ENCODE measurements around the gene TNFSF10. TPM values are rescaled to one million over a fixed set of nuclear protein-coding genes. Genes with fewer than 3 reads are reported as not detected.

The TNFSF10 gene
- total and polyA plus RNA-seq, 2 of the 4 experiments (the other 2 are of a cell fraction): 0.63 to 1.3 TPM

DNA sequence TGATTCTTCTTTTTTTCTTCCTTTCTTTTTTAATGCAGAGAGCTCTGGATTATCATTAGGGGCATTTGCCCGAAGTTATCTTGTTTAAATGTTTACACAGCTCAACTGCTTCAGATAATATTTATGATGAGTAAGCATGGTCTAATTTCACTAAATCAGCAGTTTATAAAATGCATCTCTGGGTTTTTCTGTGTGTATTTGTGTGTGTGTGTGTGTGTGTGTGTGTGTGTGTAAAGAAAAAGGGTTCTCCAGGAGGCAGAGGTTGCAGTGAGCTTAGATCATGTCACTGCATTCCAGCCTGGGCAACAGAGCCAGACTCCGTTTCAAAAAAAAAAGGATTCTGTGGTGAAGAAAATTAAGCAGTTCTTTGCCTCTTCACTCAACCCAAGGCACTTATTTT lies 25.9 kb upstream of the TNFSF10 start:
- H2AK5ac ChIP-seq (ENCODE audit: low read depth, low read length): no peak overlapping the region
- H2AK9ac ChIP-seq (replicated peaks; ENCODE audit: low read depth, low read length, poor library complexity): no peak overlapping the region
- ATAC-seq (ENCODE audit: low read depth) (peak; percentile 13), DNase-seq (peak; percentile 29)
- intact Hi-C loops (cut with micrococcal nuclease) (no loop called here), dilution Hi-C loops (cut with HindIII; ENCODE audit: low sequenced_read_pairs, unreplicated experiment) (no loop called here), in situ Hi-C loops (cut with MboI; ENCODE audit: low sequenced_read_pairs) (no loop called here)
- POLR2A ChIA-PET (ENCODE audit: unreplicated experiment): interaction anchor here (0.6 kb wide), 1 partner anchor 10 kb away, joined by 3 read pairs; no protein-coding TSS in a partner anchor
- no peak overlapping the region for H3K4ac ChIP-seq (ENCODE audit: low read depth, low read length)
- no peak overlapping the region for H4K91ac ChIP-seq (ENCODE audit: insufficient read depth, low read depth, low read length)
- CTCF ChIA-PET: no interaction called here
- no peak overlapping the region for H3K23ac ChIP-seq (ENCODE audit: low read depth, low read length)
- no peak overlapping the region for H4K8ac ChIP-seq (ENCODE audit: low read depth in 2 of 2, low read length in 2 of 2)
- H2BK120ac ChIP-seq (ENCODE audit: low read depth, low read length): no peak overlapping the region
- H3K9me3 ChIP-seq (ENCODE audit: control insufficient read depth, insufficient read depth, low read length): no peaks in the 10 kb centered on the region
- H3K27me3 ChIP-seq (ENCODE audit: control insufficient read depth, insufficient read depth, low read length): no peaks in the 10 kb centered on the region
- WGBS, 2 experiments (ENCODE audit: extremely low coverage in 2 of 2, insufficient read length in 1 of 2): no CpG with 5 or more reads among the region's 2 CpGs
- TF ChIP-seq NFE2L2 (IDR thresholded peaks at IDR 0.05; ENCODE audit: low read depth, low read length) (no peak), RAD21 (IDR thresholded peaks at IDR 0.05; ENCODE audit: low read length) (no peak), SMC3 (IDR thresholded peaks at IDR 0.05; ENCODE audit: low read depth, low read length) (no peak), MAFK (IDR thresholded peaks at IDR 0.05; ENCODE audit: low read depth, low read length) (peak; percentile 97), POLR2A (IDR thresholded peaks at IDR 0.05; ENCODE audit: low read depth, low read length) (no peak), CHD1 (IDR thresholded peaks at IDR 0.05; ENCODE audit: low read depth, low read length) (no peak)
- TF ChIP-seq, protein P1, sequence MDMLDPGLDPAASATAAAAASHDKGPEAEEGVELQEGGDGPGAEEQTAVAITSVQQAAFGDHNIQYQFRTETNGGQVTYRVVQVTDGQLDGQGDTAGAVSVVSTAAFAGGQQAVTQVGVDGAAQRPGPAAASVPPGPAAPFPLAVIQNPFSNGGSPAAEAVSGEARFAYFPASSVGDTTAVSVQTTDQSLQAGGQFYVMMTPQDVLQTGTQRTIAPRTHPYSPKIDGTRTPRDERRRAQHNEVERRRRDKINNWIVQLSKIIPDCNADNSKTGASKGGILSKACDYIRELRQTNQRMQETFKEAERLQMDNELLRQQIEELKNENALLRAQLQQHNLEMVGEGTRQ (IDR thresholded peaks at IDR 0.05; ENCODE audit: low read depth, low read length): no peak
- H4K5ac ChIP-seq (ENCODE audit: low read depth, low read length): no peak overlapping the region
- no peaks in the 10 kb centered on the region for H3K79me1 ChIP-seq (ENCODE audit: low read depth in 1 of 2, low read length in 2 of 2)
- H3K27ac ChIP-seq (ENCODE audit: insufficient read depth, low read length): no peak overlapping the region
- no peak overlapping the region for H2BK20ac ChIP-seq (ENCODE audit: low read depth, low read length)
- no peak overlapping the region for H3K18ac ChIP-seq (ENCODE audit: low read depth, low read length)
- peaks cover 6% of the 10 kb centered on the region for H3K4me1 ChIP-seq (ENCODE audit: control insufficient read depth, insufficient read depth, low read length)
- no peak overlapping the region for H2BK5ac ChIP-seq (ENCODE audit: low read depth, low read length, poor library complexity, severe bottlenecking)
- no peak overlapping the region for H3K14ac ChIP-seq (replicated peaks; ENCODE audit: low read depth, low read length)
- no peak overlapping the region for H3K4me3 ChIP-seq (ENCODE audit: insufficient read depth, low read depth, low read length)
- H3K36me3 ChIP-seq (ENCODE audit: control insufficient read depth, insufficient read depth, low read length): no peaks in the 10 kb centered on the region
- no peak overlapping the region for H2AFZ ChIP-seq (replicated peaks; ENCODE audit: low read length, poor library complexity)
- no peaks in the 10 kb centered on the region for H4K20me1 ChIP-seq (ENCODE audit: insufficient read depth, low read length)
- H3K56ac ChIP-seq (ENCODE audit: extremely low read depth, insufficient read depth, low read length): no peak overlapping the region
- no peak overlapping the region for H3K9ac ChIP-seq (ENCODE audit: low read depth, low read length)
- H3K4me2 ChIP-seq (ENCODE audit: low read depth, low read length): no peak overlapping the region
- H2BK15ac ChIP-seq (ENCODE audit: low read depth, low read length): no peak overlapping the region
- BruUV-seq (replicated peaks): no TSS peak
- H3K9me1 ChIP-seq (ENCODE audit: insufficient read depth, low read length): peaks cover 7% of the 10 kb centered on the region
